NOMO-1 (cell line): ENCODE data around the gene CBLB.
A peak's percentile ranks its signal among the peaks of the same experiment; 100 is the strongest.
"Not testable (repeated sequence)": the region's sequence is repeated elsewhere in the genome, so short reads cannot be mapped to it uniquely, and the experiment has no call there.

Experiments
- DNase-seq, 2 experiments: peaks; one replicate each; lab custom pipeline; 2025; ENCODE audit not compliant: unreplicated experiment in 2 of 2; lab: John Stamatoyannopoulos, UW

Gene CBLB

GRCh38 chr3:105823149-105823867 is 45.5 kb downstream of the CBLB start:
- no peak for DNase-seq

GRCh38 chr3:105822171-105823123 is 46.4 kb downstream of the CBLB start:
- DNase-seq: no peak

GRCh38 chr3:105821433-105821832 is 47.4 kb downstream of the CBLB start:
- DNase-seq: no peak

- DNase-seq: no peak
These were observed 52.0 kb downstream of the CBLB start for GRCh38 chr3:105816833-105817232.

GRCh38 chr3:105815331-105815730 is 53.5 kb downstream of the CBLB start:
- DNase-seq: not testable (repeated sequence)

GRCh38 chr3:105813710-105814109 is 55.1 kb downstream of the CBLB start:
- DNase-seq: no peak

- no peak for DNase-seq
These were observed 56.6 kb downstream of the CBLB start for GRCh38 chr3:105812194-105812586.

- DNase-seq: peak; percentile 4 to 59
These were observed 57.2 kb downstream of the CBLB start for GRCh38 chr3:105811518-105812193.

GRCh38 chr3:105809208-105809888 is 59.5 kb downstream of the CBLB start:
- no peak for DNase-seq

- DNase-seq: no peak
These were observed 61.1 kb downstream of the CBLB start for GRCh38 chr3:105807701-105808100.

GRCh38 chr3:105807146-105807545 is 61.7 kb downstream of the CBLB start:
- DNase-seq: no peak

- DNase-seq: peak; percentile 44 to 57
These were observed 62.5 kb downstream of the CBLB start for GRCh38 chr3:105806359-105806758.

GRCh38 chr3:105805404-105805803 is 63.4 kb downstream of the CBLB start:
- DNase-seq: no peak

- no peak for DNase-seq
These were observed 66.6 kb downstream of the CBLB start for GRCh38 chr3:105802118-105802706.

GRCh38 chr3:105801397-105801796 is 67.4 kb downstream of the CBLB start:
- DNase-seq: no peak

GRCh38 chr3:105800320-105800719 is 68.5 kb downstream of the CBLB start:
- DNase-seq: no peak

GRCh38 chr3:105799286-105799685 is 69.5 kb downstream of the CBLB start:
- no peak for DNase-seq

GRCh38 chr3:105798381-105798934 is 70.4 kb downstream of the CBLB start:
- DNase-seq: peak; percentile 13 to 68

GRCh38 chr3:105793040-105793439 is 75.8 kb downstream of the CBLB start:
- no peak for DNase-seq
